Tracheal epithelial cell (primary cell): ENCODE results near the gene GHRHR. TPM values are rescaled to one million over a fixed set of nuclear protein-coding genes. Genes with fewer than 3 reads are reported as not detected.

ENCODE experiments used
- total RNA-seq: library from RNA; depleted of rRNA; stranded (reverse); fragments of >200 nt; gene quantifications from 2 replicates; pipeline ENCODE4 v1.2.1, GENCODE V29; 2014

The GHRHR gene
- total RNA-seq = not detected in 2 replicates

DNA sequence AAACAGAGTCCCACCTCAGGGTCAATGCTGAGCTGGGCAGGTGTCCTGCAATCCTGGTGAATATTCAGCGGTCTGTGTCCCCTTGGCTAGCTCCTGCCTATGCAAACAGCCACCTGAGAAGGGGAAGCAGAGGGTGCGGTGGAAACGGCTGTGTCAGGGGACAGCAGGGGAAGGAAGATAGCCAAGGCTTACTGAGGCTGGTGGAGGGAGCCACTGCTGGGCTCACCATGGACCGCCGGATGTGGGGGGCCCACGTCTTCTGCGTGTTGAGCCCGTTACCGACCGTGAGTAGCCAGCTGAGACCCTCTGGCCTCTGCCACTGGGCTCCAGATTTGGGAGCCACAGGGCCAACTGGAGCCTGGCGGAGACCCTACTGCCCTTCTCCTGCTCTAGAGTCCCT lies at the start of gene GHRHR:
GHRHR (plus strand) TSS at position 112 of the 400 bp plus-strand sequence; CDS start at position 228, 116 bp downstream.

Other genes with a start within 250 kb of the GHRHR start
- not detected in 2 replicates for gene INMT, start 211.8 kb upstream of the GHRHR start, total RNA-seq
- 0.85 and 0.96 TPM in 2 replicates for gene MINDY4, start 192.5 kb upstream of the GHRHR start, total RNA-seq
- 5.3 TPM in 1 of 2 replicates, not detected in the other for gene AQP1, start 52.1 kb upstream of the GHRHR start, total RNA-seq
- gene ADCYAP1R1, start 88.4 kb downstream of the GHRHR start, total RNA-seq = not detected in 2 replicates